ENCODE data around the gene NLRP5. TPM values are rescaled to one million over a fixed set of nuclear protein-coding genes. Genes with fewer than 3 reads are reported as not detected.
"Not testable (repeated sequence)": the region's sequence is repeated elsewhere in the genome, so short reads cannot be mapped to it uniquely, and the experiment has no call there.

The NLRP5 gene
- total RNA-seq, 1 donor = not detected

GRCh38 chr19:56097306-56097705 is 110.7 kb downstream of the NLRP5 start:
- H3K4me3 ChIP-seq (ENCODE audit: low read depth, low read length) = no peak overlapping the region

GRCh38 chr19:56097776-56098175 is 111.2 kb downstream of the NLRP5 start:
- TF ChIP-seq CTCF (IDR thresholded peaks at IDR 0.05; ENCODE audit: insufficient read depth, low read depth, low read length) = no peak
- DNase-seq (ENCODE audit: low read depth) = no peak
- H3K4me3 ChIP-seq (ENCODE audit: low read depth, low read length) = no peak overlapping the region

More at GRCh38 chr19:56097306-56097705, 110.7 kb downstream of the NLRP5 start:
- no peak for DNase-seq (ENCODE audit: low read depth)
- TF ChIP-seq CTCF (IDR thresholded peaks at IDR 0.05; ENCODE audit: insufficient read depth, low read depth, low read length) = no peak

- not testable (repeated sequence) for DNase-seq (ENCODE audit: low read depth)
Observed at GRCh38 chr19:56098237-56098636, 111.7 kb downstream of the NLRP5 start.

GRCh38 chr19:56098731-56099568 is 112.4 kb downstream of the NLRP5 start:
- no peak for TF ChIP-seq CTCF (IDR thresholded peaks at IDR 0.05; ENCODE audit: insufficient read depth, low read depth, low read length)
- DNase-seq (ENCODE audit: low read depth) = no peak
- no peak overlapping the region for H3K4me3 ChIP-seq (ENCODE audit: low read depth, low read length)

More at GRCh38 chr19:56098237-56098636, 111.7 kb downstream of the NLRP5 start:
- H3K4me3 ChIP-seq (ENCODE audit: low read depth, low read length) = not testable (repeated sequence)

GRCh38 chr19:56099638-56100539 is 113.3 kb downstream of the NLRP5 start:
- DNase-seq (ENCODE audit: low read depth) = no peak
- no peak for TF ChIP-seq CTCF (IDR thresholded peaks at IDR 0.05; ENCODE audit: insufficient read depth, low read depth, low read length)
- H3K4me3 ChIP-seq (ENCODE audit: low read depth, low read length) = no peak overlapping the region

- no peak overlapping the region for H3K4me3 ChIP-seq (ENCODE audit: low read depth, low read length)
- DNase-seq (ENCODE audit: low read depth) = no peak
- TF ChIP-seq CTCF (IDR thresholded peaks at IDR 0.05; ENCODE audit: insufficient read depth, low read depth, low read length) = no peak
Observed at GRCh38 chr19:56101095-56101494, 114.5 kb downstream of the NLRP5 start.
